ENCODE results near the gene OBI1.

Gene OBI1

GRCh38 chr13:78604782-78605611, 54.0 kb downstream of the OBI1 start:
- Histone ChIP-seq H3K4me1 (ENCODE audit: control extremely low read depth in 1 of 4, control insufficient read depth in 4 of 4, insufficient read depth in 4 of 4, low read length in 3 of 4) (peaks cover 0 to 56% (median 47%) of the 10 kb centered on the region in 4 experiments), H3K9me3 (ENCODE audit: control extremely low read depth in 1 of 5, control insufficient read depth in 4 of 5, insufficient read depth in 2 of 5, low read depth in 1 of 5, low read length in 4 of 5) (no peaks in the 10 kb centered on the region), H3K36me3 (ENCODE audit: control insufficient read depth in 4 of 4, insufficient read depth in 4 of 4, low read length in 3 of 4) (no peaks in the 10 kb centered on the region), H3K4me3 (ENCODE audit: control insufficient read depth in 1 of 7, extremely low read depth in 1 of 7, insufficient read depth in 4 of 7, low read depth in 2 of 7, low read length in 6 of 7) (no peak overlapping the region), H3K27me3 (replicated peaks in 2 of 5; ENCODE audit: control insufficient read depth in 4 of 5, insufficient read depth in 5 of 5, low read length in 4 of 5) (peaks cover 21 to 97% (median 69%) of the 10 kb centered on the region in 5 experiments), H3K27ac (ENCODE audit: insufficient read depth in 1 of 2, low read depth in 1 of 2, low read length in 2 of 2, poor library complexity in 1 of 2, severe bottlenecking in 2 of 2) (no peak overlapping the region)
- ChIA-PET CTCF (interaction anchor here (0.9 to 1.6 kb wide), 3 partner anchors 9 to 152 kb away, joined by 3 to 5 read pairs (median 4); no protein-coding TSS in a partner anchor), POLR2A (no interaction called here)
- WGBS (ENCODE audit: insufficient coverage) = 6% methylated on average over 13 of the region's 20 CpGs
- DNase-seq = peak in 2 of 3 donors; percentile 28 to 43

GRCh38 chr13:78603240-78603957, 55.6 kb downstream of the OBI1 start, which contains the start of gene POU4F1:
POU4F1 (minus strand) TSS chr13:78603552; CDS start chr13:78603326, 226 bp downstream.
- Histone ChIP-seq H3K4me3 (ENCODE audit: control insufficient read depth in 1 of 7, extremely low read depth in 1 of 7, insufficient read depth in 4 of 7, low read depth in 2 of 7, low read length in 6 of 7) (peak within 1 kb of the TSS; percentile 17 to 67 (median 55)), H3K36me3 (ENCODE audit: control insufficient read depth in 4 of 4, insufficient read depth in 4 of 4, low read length in 3 of 4) (no peaks in the 10 kb centered on the region), H3K9me3 (ENCODE audit: control extremely low read depth in 1 of 5, control insufficient read depth in 4 of 5, insufficient read depth in 2 of 5, low read depth in 1 of 5, low read length in 4 of 5) (no peaks in the 10 kb centered on the region), H3K27me3 (replicated peaks in 2 of 5; ENCODE audit: control insufficient read depth in 4 of 5, insufficient read depth in 5 of 5, low read length in 4 of 5) (peaks cover 35 to 97% (median 72%) of the 10 kb centered on the region in 5 experiments), H3K4me1 (ENCODE audit: control extremely low read depth in 1 of 4, control insufficient read depth in 4 of 4, insufficient read depth in 4 of 4, low read length in 3 of 4) (peaks cover 0 to 45% (median 38%) of the 10 kb centered on the region in 4 experiments), H3K27ac (ENCODE audit: insufficient read depth in 1 of 2, low read depth in 1 of 2, low read length in 2 of 2, poor library complexity in 1 of 2, severe bottlenecking in 2 of 2) (no peak within 1 kb of the TSS)
- POLR2A ChIA-PET = interaction anchor here (1.1 kb wide), 1 partner anchor 786 kb away, joined by 3 read pairs; no protein-coding TSS in a partner anchor
- under 1% methylated on average over 51 of the region's 80 CpGs for WGBS (ENCODE audit: insufficient coverage)
- CTCF ChIA-PET = interaction anchor here (1.1 to 1.8 kb wide), 3 partner anchors 7 to 10 kb away, joined by 3 to 5 read pairs (median 4); no protein-coding TSS in a partner anchor
- peak in 2 of 3 donors; percentile 61 to 69 for DNase-seq

- H3K36me3 ChIP-seq (ENCODE audit: control insufficient read depth in 4 of 4, insufficient read depth in 4 of 4, low read length in 3 of 4) = no peaks in the 10 kb centered on the region
- ChIA-PET CTCF (interaction anchor here (1.1 to 1.8 kb wide), 2 partner anchors 8 to 9 kb away, joined by 3 to 4 read pairs; no protein-coding TSS in a partner anchor), POLR2A (no interaction called here)
- peak overlapping the region in 6 of 7 experiments; percentile 8 to 67 (median 56) for H3K4me3 ChIP-seq (ENCODE audit: control insufficient read depth in 1 of 7, extremely low read depth in 1 of 7, insufficient read depth in 4 of 7, low read depth in 2 of 7, low read length in 6 of 7)
- 1% methylated on average over 34 of the region's 51 CpGs for WGBS (ENCODE audit: insufficient coverage)
- peak in 2 of 3 donors; percentile 64 to 67 for DNase-seq
- H3K27ac ChIP-seq (ENCODE audit: insufficient read depth in 1 of 2, low read depth in 1 of 2, low read length in 2 of 2, poor library complexity in 1 of 2, severe bottlenecking in 2 of 2) = no peak overlapping the region
- H3K4me1 ChIP-seq (ENCODE audit: control extremely low read depth in 1 of 4, control insufficient read depth in 4 of 4, insufficient read depth in 4 of 4, low read length in 3 of 4) = peaks cover 0 to 40% (median 35%) of the 10 kb centered on the region in 4 experiments
- H3K27me3 ChIP-seq (replicated peaks in 2 of 5; ENCODE audit: control insufficient read depth in 4 of 5, insufficient read depth in 5 of 5, low read length in 4 of 5) = peaks cover 42 to 97% (median 69%) of the 10 kb centered on the region in 5 experiments
- no peaks in the 10 kb centered on the region for H3K9me3 ChIP-seq (ENCODE audit: control extremely low read depth in 1 of 5, control insufficient read depth in 4 of 5, insufficient read depth in 2 of 5, low read depth in 1 of 5, low read length in 4 of 5)
These were observed 56.3 kb downstream of the OBI1 start for GRCh38 chr13:78602561-78603239.

GRCh38 chr13:78601874-78602560, 56.9 kb downstream of the OBI1 start:
- ChIA-PET CTCF (interaction anchor here (1.8 kb wide), 1 partner anchor 7 kb away, joined by 4 read pairs; no protein-coding TSS in a partner anchor), POLR2A (no interaction called here)
- Histone ChIP-seq H3K4me1 (ENCODE audit: control extremely low read depth in 1 of 4, control insufficient read depth in 4 of 4, insufficient read depth in 4 of 4, low read length in 3 of 4) (peaks cover 0 to 35% (median 31%) of the 10 kb centered on the region in 4 experiments), H3K4me3 (ENCODE audit: control insufficient read depth in 1 of 7, extremely low read depth in 1 of 7, insufficient read depth in 4 of 7, low read depth in 2 of 7, low read length in 6 of 7) (peak overlapping the region in 3 of 7 experiments; percentile 16 to 67 (median 56)), H3K27ac (ENCODE audit: insufficient read depth in 1 of 2, low read depth in 1 of 2, low read length in 2 of 2, poor library complexity in 1 of 2, severe bottlenecking in 2 of 2) (no peak overlapping the region), H3K36me3 (ENCODE audit: control insufficient read depth in 4 of 4, insufficient read depth in 4 of 4, low read length in 3 of 4) (no peaks in the 10 kb centered on the region), H3K9me3 (ENCODE audit: control extremely low read depth in 1 of 5, control insufficient read depth in 4 of 5, insufficient read depth in 2 of 5, low read depth in 1 of 5, low read length in 4 of 5) (no peaks in the 10 kb centered on the region), H3K27me3 (replicated peaks in 2 of 5; ENCODE audit: control insufficient read depth in 4 of 5, insufficient read depth in 5 of 5, low read length in 4 of 5) (peaks cover 47 to 97% (median 72%) of the 10 kb centered on the region in 5 experiments)
- no peak for DNase-seq
- 2% methylated on average over 35 of the region's 112 CpGs for WGBS (ENCODE audit: insufficient coverage)

- 3% methylated on average over 52 of the region's 58 CpGs for WGBS (ENCODE audit: insufficient coverage)
- ChIA-PET POLR2A (no interaction called here), CTCF (interaction anchor here (0.9 to 1.3 kb wide), 2 partner anchors 8 to 12 kb away, joined by 3 read pairs; no protein-coding TSS in a partner anchor)
- Histone ChIP-seq H3K9me3 (ENCODE audit: control extremely low read depth in 1 of 5, control insufficient read depth in 4 of 5, insufficient read depth in 2 of 5, low read depth in 1 of 5, low read length in 4 of 5) (no peaks in the 10 kb centered on the region), H3K27ac (ENCODE audit: insufficient read depth in 1 of 2, low read depth in 1 of 2, low read length in 2 of 2, poor library complexity in 1 of 2, severe bottlenecking in 2 of 2) (no peak overlapping the region), H3K36me3 (ENCODE audit: control insufficient read depth in 4 of 4, insufficient read depth in 4 of 4, low read length in 3 of 4) (no peaks in the 10 kb centered on the region), H3K4me1 (ENCODE audit: control extremely low read depth in 1 of 4, control insufficient read depth in 4 of 4, insufficient read depth in 4 of 4, low read length in 3 of 4) (peaks cover 0 to 38% (median 34%) of the 10 kb centered on the region in 4 experiments), H3K27me3 (replicated peaks in 2 of 5; ENCODE audit: control insufficient read depth in 4 of 5, insufficient read depth in 5 of 5, low read length in 4 of 5) (peaks cover 46 to 97% (median 77%) of the 10 kb centered on the region in 5 experiments), H3K4me3 (ENCODE audit: control insufficient read depth in 1 of 7, extremely low read depth in 1 of 7, insufficient read depth in 4 of 7, low read depth in 2 of 7, low read length in 6 of 7) (peak overlapping the region in 5 of 7 experiments; percentile 16 to 58 (median 36))
- peak in 2 of 3 donors; percentile 61 to 66 for DNase-seq
These were observed 57.7 kb downstream of the OBI1 start for GRCh38 chr13:78601124-78601873.
